ENCODE data around the gene AOPEP. TPM values are rescaled to one million over a fixed set of nuclear protein-coding genes. Genes with fewer than 3 reads are reported as not detected.

Gene AOPEP
- total RNA-seq, 1 donor from 2014 or later, result 175 TPM

- H3K4me3 ChIP-seq, result no peak overlapping the region
- no peak overlapping the region for H3K27ac ChIP-seq (replicated peaks)
- H3K27me3 ChIP-seq (ENCODE audit: low read depth), result no peaks in the 10 kb centered on the region
- TF ChIP-seq CTCF (IDR thresholded peaks at IDR 0.05; ENCODE audit: borderline replicate concordance), result no peak
- no peak for DNase-seq
- no peaks in the 10 kb centered on the region for H3K36me3 ChIP-seq
- H3K4me1 ChIP-seq, result no peaks in the 10 kb centered on the region
- intact Hi-C loops (cut with micrococcal nuclease), result no loop called here
- H3K9me3 ChIP-seq (replicated peaks), result peaks cover 7% of the 10 kb centered on the region
Observed at GRCh38 chr9:94853887-94854286, 127.4 kb downstream of the AOPEP start.

- H3K9me3 ChIP-seq (replicated peaks), result peaks cover 7% of the 10 kb centered on the region
- intact Hi-C loops (cut with micrococcal nuclease), result no loop called here
Observed at GRCh38 chr9:94855903-94856302, 129.4 kb downstream of the AOPEP start.

GRCh38 chr9:94857791-94858190, 131.3 kb downstream of the AOPEP start:
- H3K4me1 ChIP-seq, result peaks cover 4% of the 10 kb centered on the region
- DNase-seq, result no peak
- TF ChIP-seq CTCF (IDR thresholded peaks at IDR 0.05; ENCODE audit: borderline replicate concordance), result no peak
- H3K9me3 ChIP-seq (replicated peaks), result peaks cover 7% of the 10 kb centered on the region
- H3K27me3 ChIP-seq (ENCODE audit: low read depth), result no peaks in the 10 kb centered on the region
- no peak overlapping the region for H3K4me3 ChIP-seq
- no peak overlapping the region for H3K27ac ChIP-seq (replicated peaks)
- intact Hi-C loops (cut with micrococcal nuclease), result no loop called here
- H3K36me3 ChIP-seq, result no peaks in the 10 kb centered on the region

More at GRCh38 chr9:94855903-94856302, 129.4 kb downstream of the AOPEP start:
- Histone ChIP-seq H3K4me3 (no peak overlapping the region), H3K36me3 (no peaks in the 10 kb centered on the region), H3K27ac (replicated peaks) (no peak overlapping the region), H3K4me1 (peaks cover 4% of the 10 kb centered on the region), H3K27me3 (ENCODE audit: low read depth) (no peaks in the 10 kb centered on the region)
- DNase-seq, result no peak
- no peak for TF ChIP-seq CTCF (IDR thresholded peaks at IDR 0.05; ENCODE audit: borderline replicate concordance)

GRCh38 chr9:94859226-94859625, 132.7 kb downstream of the AOPEP start:
- no peak overlapping the region for H3K27ac ChIP-seq (replicated peaks)
- peaks cover 7% of the 10 kb centered on the region for H3K9me3 ChIP-seq (replicated peaks)
- H3K36me3 ChIP-seq, result no peaks in the 10 kb centered on the region
- no peak for DNase-seq
- H3K4me3 ChIP-seq, result no peak overlapping the region
- H3K27me3 ChIP-seq (ENCODE audit: low read depth), result no peaks in the 10 kb centered on the region
- H3K4me1 ChIP-seq, result peaks cover 13% of the 10 kb centered on the region
- TF ChIP-seq CTCF (IDR thresholded peaks at IDR 0.05; ENCODE audit: borderline replicate concordance), result no peak
- intact Hi-C loops (cut with micrococcal nuclease), result no loop called here

- Histone ChIP-seq H3K4me3 (no peak overlapping the region), H3K4me1 (peaks cover 20% of the 10 kb centered on the region), H3K9me3 (replicated peaks) (peaks cover 7% of the 10 kb centered on the region), H3K27me3 (ENCODE audit: low read depth) (no peaks in the 10 kb centered on the region), H3K36me3 (no peaks in the 10 kb centered on the region), H3K27ac (replicated peaks) (no peak overlapping the region)
- intact Hi-C loops (cut with micrococcal nuclease), result loop anchor here (10.0 kb wide), 1 partner anchor 75 kb away; no protein-coding TSS in a partner anchor
- TF ChIP-seq CTCF (IDR thresholded peaks at IDR 0.05; ENCODE audit: borderline replicate concordance), result no peak
- no peak for DNase-seq
Observed at GRCh38 chr9:94859891-94860290, 133.4 kb downstream of the AOPEP start.
